Loucy (cell line): ENCODE data around the gene CRACDL.

Experiments
- CTCF ChIP-seq: fragments of 200-600 bp; sonication (generic); conservative IDR thresholded peaks from 2 replicates; pipeline ENCODE4 v1.5.1; 2014; ENCODE audit warnings: mild to moderate bottlenecking, antibody characterized with exemption, low read length
- EZH2phosphoT487 ChIP-seq: fragments of 200-600 bp; IDR thresholded peaks from 2 replicates; pipeline ENCODE4 v1.6.1; 2018; ENCODE audit warnings: antibody characterized with exemption, mild to moderate bottlenecking, moderate library complexity, borderline replicate concordance

- TF ChIP-seq EZH2phosphoT487 (no peak), CTCF (no peak)
These were observed 76.7 kb downstream of the CRACDL start for GRCh38 chr2:98859323-98859722.
